Loucy (cell line): Measurements from ENCODE around the gene GNAO1.

Experiments used
- H2AFZ ChIP-seq: fragments of 200-600 bp; sonication (generic); 2 replicates; pipeline ENCODE4 v1.6.0; 2016; ENCODE audit warnings: antibody characterized with exemption, mild to moderate bottlenecking, low read length, moderate library complexity
- H3F3A ChIP-seq: fragments of 200-600 bp; 2 replicates; pipeline ENCODE4 v1.6.0; 2016; ENCODE audit warnings: antibody characterized with exemption, low read depth, mild to moderate bottlenecking
- H3K27me3 ChIP-seq: fragments of 200-600 bp; sonication (generic); 2 replicates; pipeline ENCODE4 v1.6.1; 2014; ENCODE audit warnings: low read length, mild to moderate bottlenecking; ENCODE audit not compliant: insufficient read depth, poor library complexity, severe bottlenecking
- H3K36me3 ChIP-seq: fragments of 200-600 bp; sonication (generic); 2 replicates; pipeline ENCODE4 v1.6.1; 2016; ENCODE audit warnings: low read length; ENCODE audit not compliant: insufficient read depth
- H3K4me1 ChIP-seq: fragments of 200-600 bp; sonication (generic); 2 replicates; pipeline ENCODE4 v1.5.1; 2014; ENCODE audit warnings: low read length, mild to moderate bottlenecking; ENCODE audit not compliant: insufficient read depth, poor library complexity, severe bottlenecking
- H3K4me2 ChIP-seq: fragments of 200-600 bp; sonication (generic); 2 replicates; pipeline ENCODE4 v1.6.0; 2014; ENCODE audit warnings: antibody characterized with exemption, low read length, low read depth, mild to moderate bottlenecking; ENCODE audit not compliant: poor library complexity, severe bottlenecking
- H3K4me3 ChIP-seq: fragments of 200-600 bp; sonication (generic); 2 replicates; pipeline ENCODE4 v1.5.1; 2014; ENCODE audit warnings: low read length, mild to moderate bottlenecking, mixed read lengths; ENCODE audit not compliant: poor library complexity, severe bottlenecking
- H3K79me2 ChIP-seq: fragments of 200-600 bp; sonication (generic); 2 replicates; pipeline ENCODE4 v1.6.1; 2014; ENCODE audit warnings: low read length; ENCODE audit not compliant: insufficient read depth
- H3K9ac ChIP-seq: fragments of 200-600 bp; sonication (generic); 2 replicates; pipeline ENCODE4 v1.6.0; 2014; ENCODE audit warnings: mild to moderate bottlenecking, low read depth, low read length, moderate library complexity; ENCODE audit not compliant: poor library complexity, severe bottlenecking
- H3K9me2 ChIP-seq: fragments of 200-600 bp; sonication (generic); replicated peaks from 2 replicates; pipeline ENCODE4 v1.6.1; 2016; ENCODE audit warnings: low read depth, low read length, mixed read lengths
- H3K9me3 ChIP-seq: fragments of 200-600 bp; sonication (generic); 2 replicates; pipeline ENCODE4 v1.6.1; 2014; ENCODE audit warnings: mild to moderate bottlenecking, antibody characterized with exemption, low read length, low read depth; ENCODE audit not compliant: insufficient read depth
- H4K20me1 ChIP-seq: fragments of 200-600 bp; sonication (generic); 2 replicates; pipeline ENCODE4 v1.6.0; 2014; ENCODE audit warnings: antibody characterized with exemption, low read length, mild to moderate bottlenecking; ENCODE audit not compliant: insufficient read depth, poor library complexity, severe bottlenecking
- CTCF ChIP-seq: fragments of 200-600 bp; sonication (generic); conservative IDR thresholded peaks from 2 replicates; pipeline ENCODE4 v1.5.1; 2014; ENCODE audit warnings: mild to moderate bottlenecking, antibody characterized with exemption, low read length
- EZH2phosphoT487 ChIP-seq: fragments of 200-600 bp; IDR thresholded peaks from 2 replicates; pipeline ENCODE4 v1.6.1; 2018; ENCODE audit warnings: antibody characterized with exemption, mild to moderate bottlenecking, moderate library complexity, borderline replicate concordance

Gene GNAO1

GRCh38 chr16:56163938-56164337 is 27.4 kb upstream of the GNAO1 start:
- Histone ChIP-seq H3F3A (no peaks in the 10 kb centered on the region), H3K4me1 (no peaks in the 10 kb centered on the region), H3K4me2 (no peak overlapping the region), H2AFZ (no peak overlapping the region), H3K79me2 (no peaks in the 10 kb centered on the region), H4K20me1 (no peaks in the 10 kb centered on the region), H3K9me2 (no peaks in the 10 kb centered on the region), H3K9ac (no peak overlapping the region), H3K9me3 (no peaks in the 10 kb centered on the region), H3K36me3 (no peaks in the 10 kb centered on the region), H3K4me3 (no peak overlapping the region), H3K27me3 (no peaks in the 10 kb centered on the region)
- no peak for TF ChIP-seq CTCF
- TF ChIP-seq EZH2phosphoT487, result no peak

GRCh38 chr16:56164636-56165035 is 26.7 kb upstream of the GNAO1 start:
- no peaks in the 10 kb centered on the region for H3F3A ChIP-seq
- H3K9me2 ChIP-seq, result no peaks in the 10 kb centered on the region
- no peaks in the 10 kb centered on the region for H3K4me1 ChIP-seq
- no peaks in the 10 kb centered on the region for H3K27me3 ChIP-seq
- H2AFZ ChIP-seq, result no peak overlapping the region
- no peak overlapping the region for H3K4me2 ChIP-seq
- TF ChIP-seq CTCF (no peak), EZH2phosphoT487 (no peak)
- no peaks in the 10 kb centered on the region for H3K79me2 ChIP-seq
- no peak overlapping the region for H3K4me3 ChIP-seq
- H3K9me3 ChIP-seq, result no peaks in the 10 kb centered on the region
- H3K36me3 ChIP-seq, result no peaks in the 10 kb centered on the region
- H4K20me1 ChIP-seq, result no peaks in the 10 kb centered on the region
- no peak overlapping the region for H3K9ac ChIP-seq

- Histone ChIP-seq H3K79me2 (no peaks in the 10 kb centered on the region), H3K4me2 (no peak overlapping the region), H3K36me3 (no peaks in the 10 kb centered on the region), H4K20me1 (no peaks in the 10 kb centered on the region), H3F3A (peaks cover 4% of the 10 kb centered on the region; the same call in 1 of the 2 replicates), H3K4me1 (no peaks in the 10 kb centered on the region), H3K9me3 (0 out of 2 replicates have a peak, but pooled peaks cover 2% of the 10 kb centered on the region), H3K9me2 (0 out of 2 replicates have a peak, but pooled peaks cover 4% of the 10 kb centered on the region), H3K4me3 (no peak overlapping the region), H3K9ac (no peak overlapping the region), H2AFZ (no peak overlapping the region), H3K27me3 (no peaks in the 10 kb centered on the region)
- TF ChIP-seq CTCF, result no peak
- no peak for TF ChIP-seq EZH2phosphoT487
Observed at GRCh38 chr16:56174411-56174810, 16.9 kb upstream of the GNAO1 start.
